Heart right ventricle (tissue), 16 donors: ENCODE results near the gene MREG. TPM values are rescaled to one million over a fixed set of nuclear protein-coding genes. Genes with fewer than 3 reads are reported as not detected.
"Not testable (repeated sequence)": the region's sequence is repeated elsewhere in the genome, so short reads cannot be mapped to it uniquely, and the experiment has no call there.

Source experiments
- ATAC-seq, 8 donors: fragments of 200-7000 bp; cut with Tn5 transposase; one replicate each; pipeline ENCODE4 v1.9.1; 2020; ENCODE audit warnings: mild to moderate bottlenecking in 8 of 8, moderate library complexity in 8 of 8, moderate number of reproducible peaks in 1 of 8
- DNase-seq, 2 donors: peaks; one replicate each; pipeline ENCODE4 v3.0.0-alpha.2; 2020
- H3K27ac ChIP-seq, 10 donors: fragments of 200-600 bp; sonication (generic) in 2 of 10; one replicate each; pipeline versions ENCODE4 v1.5.0 to v1.8.0; 2020 to 2022; ENCODE audit warnings: mild to moderate bottlenecking in 3 of 10
- H3K27me3 ChIP-seq, 7 donors: fragments of 200-600 bp; one replicate each; pipeline ENCODE4 v1.8.0; 2021 to 2022; ENCODE audit warnings: mild to moderate bottlenecking in 2 of 7
- H3K36me3 ChIP-seq, 9 donors: fragments of 200-600 bp; sonication (generic) in 1 of 9; one replicate each; pipeline versions ENCODE4 v1.5.0 to v1.8.0; 2020 to 2022; ENCODE audit warnings: mild to moderate bottlenecking in 2 of 9
- H3K4me1 ChIP-seq, 9 donors: fragments of 200-600 bp; sonication (generic) in 1 of 9; one replicate each; pipeline versions ENCODE4 v1.5.0 to v1.8.0; 2020 to 2022; ENCODE audit warnings: mild to moderate bottlenecking in 4 of 9
- H3K4me3 ChIP-seq, 10 donors: fragments of 200-600 bp; sonication (generic) in 2 of 10; one replicate each; pipeline versions ENCODE4 v1.5.0 to v1.8.0; 2020 to 2022; ENCODE audit warnings: mild to moderate bottlenecking in 7 of 10, moderate library complexity in 2 of 10
- H3K9me3 ChIP-seq, 11 donors: fragments of 200-600 bp in 10 of 11; sonication (generic) in 2 of 11; one replicate each; pipeline versions ENCODE4 v1.5.0 to v1.8.0; 2013 to 2022; ENCODE audit warnings: mild to moderate bottlenecking in 2 of 11, control low read depth in 1 of 11, moderate library complexity in 1 of 11
- CTCF ChIP-seq, 9 donors: fragments of 200-600 bp; sonication (generic) in 2 of 9; IDR thresholded peaks; one replicate each; pipeline versions ENCODE4 v1.5.0 to v1.8.0; 2021 to 2022; ENCODE audit warnings: antibody characterized with exemption in 9 of 9, mild to moderate bottlenecking in 5 of 9, moderate library complexity in 1 of 9
- WGBS, 2 donors: extraction: QIAGEN DNeasy Blood & Tissue Kit; methylation state at CpG; one replicate each; pipeline ENCODE4 v1.1.7; 2013; ENCODE audit warnings: inconsistent platforms in 1 of 2; 5-methylcytosine and 5-hydroxymethylcytosine counted together
- intact Hi-C, 10 donors: fragments of 100-400 bp; cut with DNase I; formaldehyde crosslinking; loops; one replicate each; pipeline versions ENCODE4 v1.11.1 to v1.14.2; 2022
- polyA plus RNA-seq, 2 donors: library from polyadenylated mRNA; stranded (reverse); fragments of 200-250 nt; gene quantifications; one replicate each; pipeline ENCODE4 v1.2.3, GENCODE V29; 2013
- total RNA-seq, 10 donors: library from RNA; stranded (reverse); fragmentation: NEBNext Ultra II Directional in 3 of 10; extraction: Animal tissue kit (Norgen Biotek cat#: 25700) in 3 of 10; gene quantifications; one replicate each; pipeline versions ENCODE4 v1.2.1 to v1.2.4, GENCODE V29; 2021 to 2023
- donor health status: Arrhythmogenic right ventricular cardiomyopathy.
- donor health status: ischemic (EF 13 %, LVEDD 7.1; RV severe dilation, severe dysfunction).
- donor health status: healthy with polysubstance abuse.
- donor health status: DM: no; HTN: yes; CAD: no.
- donor health status: DM: no; HTN: no; CAD: no.
- donor health status: ischemic (EF 25% LVEDD 6.9; RV normal size, moderate dysfunction).
- donor health status: ischemic (EF 25% LVEDD 5.7; RV mildly dilated, moderate dysfunction).
- donor health status: healthy.
- donor health status: DM: yes; HTN: yes; CAD: no.
- donor health status: Ischemic cardiomyopathy.
- donor health status: ischemic (EF 35%, LVEDD 5.7; RV mildly dilated, moderate dysfunction).
- donor health status: nonischemic (EF 11% LVEDD 7.7; RV severe dilation, severe dysfunction).
- donor health status: DM: yes; HTN: yes; CAD: no.
- donor health status: PGD.
- donor health status: ischemic (EF 29% LVEDD 5.4; RV normal size, mild dysfunction).
- donor health status: nonischemic (EF 23%, LVEDD 6.1; RV moderate dilation, normal function).

The MREG gene
- total and polyA plus RNA-seq, 12 donors: 0.13 to 1.5 (median 0.38) TPM

GRCh38 chr2:215998636-215999035 is 14.7 kb downstream of the MREG start:
- Histone ChIP-seq H3K36me3 (no peaks in the 10 kb centered on the region), H3K4me1 (no peaks in the 10 kb centered on the region), H3K27ac (no peak overlapping the region), H3K27me3 (no peaks in the 10 kb centered on the region), H3K4me3 (no peak overlapping the region), H3K9me3 (no peaks in the 10 kb centered on the region)
- no peak for DNase-seq
- intact Hi-C loops: no loop called here
- no peak for TF ChIP-seq CTCF (IDR thresholded peaks at IDR 0.05)
- ATAC-seq: no peak
- 75 to 77% methylated on average over 2 of the region's 2 CpGs for WGBS, 2 donors

- H3K27ac ChIP-seq: no peak overlapping the region
- TF ChIP-seq CTCF (IDR thresholded peaks at IDR 0.05): no peak
- whole genome bisulfite sequencing, 2 donors: 94 to 95% methylated on average over 1 of the region's 1 CpG
- H3K4me3 ChIP-seq: no peak overlapping the region
- DNase-seq (no peak), ATAC-seq (no peak)
- no peaks in the 10 kb centered on the region for H3K4me1 ChIP-seq
- peaks cover 0 to 4% (median 0%) of the 10 kb centered on the region in 11 donors for H3K9me3 ChIP-seq
- no peaks in the 10 kb centered on the region for H3K36me3 ChIP-seq
- intact Hi-C loops: no loop called here
- H3K27me3 ChIP-seq: no peaks in the 10 kb centered on the region
Observed at GRCh38 chr2:215997219-215997618, 16.1 kb downstream of the MREG start.

GRCh38 chr2:215994911-215995310 is 18.4 kb downstream of the MREG start:
- Histone ChIP-seq H3K9me3 (peaks cover 0 to 25% (median 0%) of the 10 kb centered on the region in 11 donors), H3K4me3 (no peak overlapping the region), H3K4me1 (no peaks in the 10 kb centered on the region), H3K27ac (no peak overlapping the region), H3K36me3 (no peaks in the 10 kb centered on the region), H3K27me3 (no peaks in the 10 kb centered on the region)
- intact Hi-C loops: no loop called here
- TF ChIP-seq CTCF (IDR thresholded peaks at IDR 0.05): no peak
- no peak for DNase-seq
- ATAC-seq: no peak
- 84 to 88% methylated on average over 4 of the region's 4 CpGs for WGBS, 2 donors

GRCh38 chr2:215988556-215989207 is 24.7 kb downstream of the MREG start:
- intact Hi-C loops, DNase-seq, H3K27ac ChIP-seq, H3K36me3 ChIP-seq, ATAC-seq, H3K4me1 ChIP-seq, H3K27me3 ChIP-seq, H3K4me3 ChIP-seq: not testable (repeated sequence)
- WGBS, 2 donors: 82 to 84% methylated on average over 5 of the region's 5 CpGs
- H3K9me3 ChIP-seq: peaks cover 0 to 29% (median 0%) of the 10 kb centered on the region in 11 donors

GRCh38 chr2:215985257-215985656 is 28.1 kb downstream of the MREG start:
- TF ChIP-seq CTCF (IDR thresholded peaks at IDR 0.05): no peak
- WGBS, 2 donors: 88 to 93% methylated on average over 1 of the region's 1 CpG

More at GRCh38 chr2:215985257-215985656, 28.1 kb downstream of the MREG start:
- Histone ChIP-seq H3K4me1 (no peaks in the 10 kb centered on the region), H3K9me3 (peaks cover 0 to 7% (median 0%) of the 10 kb centered on the region in 11 donors), H3K27ac (no peak overlapping the region), H3K27me3 (no peaks in the 10 kb centered on the region), H3K36me3 (no peaks in the 10 kb centered on the region), H3K4me3 (no peak overlapping the region)
- intact Hi-C loops: no loop called here
- ATAC-seq (no peak), DNase-seq (no peak)
